ENCODE data around the gene TMEM51.

DNA sequence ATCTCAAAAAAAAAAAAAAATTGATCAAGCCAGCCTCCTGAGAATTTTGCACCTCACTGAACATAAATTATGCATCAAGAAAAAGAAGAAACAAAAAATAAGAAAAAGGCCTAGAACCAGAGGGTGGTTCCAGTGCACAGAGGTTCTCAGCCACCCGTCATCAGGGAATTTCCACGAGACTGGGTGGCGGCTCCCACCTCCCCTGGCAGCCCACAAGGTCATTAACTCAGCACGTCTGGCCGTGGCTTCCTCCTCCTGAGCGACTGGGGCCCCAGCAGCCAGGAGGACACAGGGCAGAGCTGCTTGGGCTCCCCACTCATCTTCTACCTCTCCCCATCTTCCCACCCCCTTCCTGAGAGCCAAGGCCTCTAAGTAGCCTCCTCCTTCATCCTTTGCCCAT is 15.7 kb upstream of the TMEM51 start:
- TF ChIP-seq, protein P1, sequence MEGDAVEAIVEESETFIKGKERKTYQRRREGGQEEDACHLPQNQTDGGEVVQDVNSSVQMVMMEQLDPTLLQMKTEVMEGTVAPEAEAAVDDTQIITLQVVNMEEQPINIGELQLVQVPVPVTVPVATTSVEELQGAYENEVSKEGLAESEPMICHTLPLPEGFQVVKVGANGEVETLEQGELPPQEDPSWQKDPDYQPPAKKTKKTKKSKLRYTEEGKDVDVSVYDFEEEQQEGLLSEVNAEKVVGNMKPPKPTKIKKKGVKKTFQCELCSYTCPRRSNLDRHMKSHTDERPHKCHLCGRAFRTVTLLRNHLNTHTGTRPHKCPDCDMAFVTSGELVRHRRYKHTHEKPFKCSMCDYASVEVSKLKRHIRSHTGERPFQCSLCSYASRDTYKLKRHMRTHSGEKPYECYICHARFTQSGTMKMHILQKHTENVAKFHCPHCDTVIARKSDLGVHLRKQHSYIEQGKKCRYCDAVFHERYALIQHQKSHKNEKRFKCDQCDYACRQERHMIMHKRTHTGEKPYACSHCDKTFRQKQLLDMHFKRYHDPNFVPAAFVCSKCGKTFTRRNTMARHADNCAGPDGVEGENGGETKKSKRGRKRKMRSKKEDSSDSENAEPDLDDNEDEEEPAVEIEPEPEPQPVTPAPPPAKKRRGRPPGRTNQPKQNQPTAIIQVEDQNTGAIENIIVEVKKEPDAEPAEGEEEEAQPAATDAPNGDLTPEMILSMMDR (IDR thresholded peaks at IDR 0.05), result no peak
- TF ChIP-seq POLR2AphosphoS5 (IDR thresholded peaks at IDR 0.05) (no peak), POLR2A (IDR thresholded peaks at IDR 0.05) (no peak)

Measured in breast epithelium (tissue), 3 donors.